Gastroesophageal sphincter (tissue), 3 donors: ENCODE measurements around the gene MCF2L2.

Experiments used
- CTCF ChIP-seq, 4 experiments: fragments of 200-600 bp in 2 of 4; fragments of 450-650 bp in 2 of 4; sonication (generic) in 1 of 4; IDR thresholded peaks; one replicate each; pipeline ENCODE4 v1.5.1; 2017 to 2019; ENCODE audit warnings: antibody characterized with exemption in 4 of 4, mild to moderate bottlenecking in 2 of 4, moderate library complexity in 2 of 4
- EP300 ChIP-seq: sonication (generic); formaldehyde crosslinking; IDR thresholded peaks from one replicate; pipeline ENCODE4 v1.6.1; 2017; ENCODE audit warnings: antibody characterized with exemption, mild to moderate bottlenecking
- POLR2A ChIP-seq, 2 donors: fragments of 450-650 bp; IDR thresholded peaks; one replicate each; pipeline ENCODE4 v1.6.1; 2017; ENCODE audit warnings: antibody characterized with exemption in 2 of 2, mild to moderate bottlenecking in 2 of 2, moderate library complexity in 1 of 2

GRCh38 chr3:183151086-183151485 lies 277.3 kb downstream of the MCF2L2 start:
- TF ChIP-seq POLR2A (IDR thresholded peaks at IDR 0.05) (no peak), CTCF (IDR thresholded peaks at IDR 0.05) (no peak), EP300 (no peak)
